Measurements from ENCODE around the gene CLCN7.
"Not testable (repeated sequence)": the region's sequence is repeated elsewhere in the genome, so short reads cannot be mapped to it uniquely, and the experiment has no call there.

CLCN7 gene

GRCh38 chr16:1444730-1445517, 29.9 kb downstream of the CLCN7 start:
- no peak overlapping the region for H3K4me3 ChIP-seq (ENCODE audit: low read length)
- TF ChIP-seq ZNF274 (IDR thresholded peaks at IDR 0.05; ENCODE audit: low read depth, low read length) = no peak

GRCh38 chr16:1443980-1444729, 30.7 kb downstream of the CLCN7 start, which contains the start of gene CCDC154:
Gene CCDC154 (minus strand): TSS chr16:1444556. CDS start chr16:1444322, 234 bp downstream.
- TF ChIP-seq ZNF274 (IDR thresholded peaks at IDR 0.05; ENCODE audit: low read depth, low read length) = no peak
- H3K4me3 ChIP-seq (ENCODE audit: low read length) = no peak within 1 kb of the TSS

DNA sequence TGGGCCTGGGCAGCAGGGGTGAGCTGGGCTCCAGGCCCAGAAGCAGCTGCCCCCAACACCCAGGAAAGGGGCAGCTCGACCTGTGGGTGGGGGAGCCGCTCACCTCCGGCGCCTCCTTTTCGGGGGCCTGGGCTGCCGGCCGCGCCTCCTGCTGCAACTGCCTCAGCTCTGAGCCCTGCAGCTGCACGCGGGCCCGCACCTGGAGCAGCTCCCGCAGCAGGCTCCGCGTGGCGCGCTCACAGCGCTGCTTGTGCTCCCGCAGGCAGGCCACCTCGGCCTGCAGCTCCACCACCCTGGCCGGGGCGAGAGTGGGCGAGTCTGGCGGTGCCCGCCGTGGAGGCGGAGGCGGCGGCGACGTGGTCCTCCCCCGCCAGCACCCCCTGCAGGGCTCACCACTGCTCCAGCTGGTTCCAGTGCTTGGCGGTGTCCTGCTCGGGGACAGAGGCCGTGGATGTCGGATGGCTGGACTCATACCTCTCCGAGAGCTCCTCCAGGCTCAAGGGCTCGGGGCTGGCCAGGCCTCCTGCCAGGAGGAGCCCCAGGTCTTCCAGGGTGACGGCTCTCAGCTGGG, 31.3 kb downstream of the CLCN7 start:
- no peak for TF ChIP-seq ZNF274 (IDR thresholded peaks at IDR 0.05; ENCODE audit: low read depth, low read length)
- H3K4me3 ChIP-seq (ENCODE audit: low read length) = no peak overlapping the region

DNA sequence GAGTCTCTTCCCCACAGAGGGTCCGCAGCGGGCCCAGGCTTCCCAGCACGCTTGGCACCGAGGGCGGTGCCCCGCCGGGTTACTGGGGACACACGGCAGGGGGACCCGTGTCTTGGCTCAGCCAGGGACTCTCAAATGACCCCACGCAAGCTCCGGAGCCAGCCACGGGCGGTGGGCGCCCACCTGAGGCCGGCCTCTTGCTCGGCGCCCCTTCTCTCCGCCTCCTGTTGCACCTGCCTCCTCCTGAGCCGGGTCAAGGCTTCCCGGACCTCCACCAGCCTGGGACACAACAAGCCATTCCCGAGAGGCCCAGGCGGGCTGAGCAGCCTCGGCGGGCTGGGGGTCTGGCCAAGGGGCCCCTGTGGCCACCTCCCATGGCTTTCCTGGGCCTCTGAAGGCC, 32.1 kb downstream of the CLCN7 start:
- H3K4me3 ChIP-seq (ENCODE audit: low read length) = no peak overlapping the region
- TF ChIP-seq ZNF274 (IDR thresholded peaks at IDR 0.05; ENCODE audit: low read depth, low read length) = no peak

DNA sequence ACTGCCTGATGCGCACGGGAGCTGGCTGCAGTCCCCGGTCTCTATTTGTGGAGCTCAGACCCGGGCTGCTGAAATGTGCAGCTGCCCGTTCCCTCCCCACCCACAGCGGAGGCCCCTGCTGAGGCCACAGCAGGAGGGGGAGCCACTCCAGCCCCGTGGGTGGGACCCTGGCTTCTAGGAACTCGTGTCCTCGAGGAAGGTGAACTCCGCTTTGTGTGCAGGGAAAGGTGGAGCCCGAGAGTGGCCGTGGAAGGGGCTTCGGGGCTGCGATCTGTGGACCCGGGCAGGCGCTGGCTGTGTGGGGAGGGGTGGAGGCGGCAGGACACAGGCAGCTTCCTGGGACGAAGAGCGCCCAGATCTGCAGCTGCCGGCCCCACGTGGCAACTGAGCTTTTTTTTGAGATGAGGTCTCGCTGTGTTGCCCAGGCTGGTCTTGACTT, 33.4 kb downstream of the CLCN7 start:
- no peak for TF ChIP-seq ZNF274 (IDR thresholded peaks at IDR 0.05; ENCODE audit: low read depth, low read length)

DNA sequence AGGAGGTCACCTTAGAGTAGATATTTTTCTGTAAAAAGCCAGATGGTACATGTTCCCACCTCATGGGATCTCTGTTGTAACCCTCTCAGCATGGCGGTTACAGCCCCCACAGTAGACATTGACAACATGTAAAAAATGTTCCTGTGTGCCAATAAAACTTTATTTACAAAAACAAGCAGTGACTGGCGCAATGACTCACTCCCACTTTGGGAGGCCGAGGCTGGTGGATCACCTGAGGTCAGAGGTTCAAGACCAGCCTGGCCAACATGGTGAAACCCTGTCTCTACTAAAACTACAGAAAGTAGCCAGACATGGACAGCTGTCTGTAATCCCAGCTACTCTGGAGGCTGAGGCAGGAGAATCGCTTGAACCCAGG, 35.1 kb downstream of the CLCN7 start:
- H3K4me3 ChIP-seq (ENCODE audit: low read length) = not testable (repeated sequence)

More for the DNA sequence above, 33.4 kb downstream of the CLCN7 start:
- H3K4me3 ChIP-seq (ENCODE audit: low read length) = no peak overlapping the region

- no peak overlapping the region for H3K4me3 ChIP-seq (ENCODE audit: low read length)
- no peak for TF ChIP-seq ZNF274 (IDR thresholded peaks at IDR 0.05; ENCODE audit: low read depth, low read length)
Measured at GRCh38 chr16:1439058-1439698, 35.6 kb downstream of the CLCN7 start.

- H3K4me3 ChIP-seq (ENCODE audit: low read length) = no peak overlapping the region
- no peak for TF ChIP-seq ZNF274 (IDR thresholded peaks at IDR 0.05; ENCODE audit: low read depth, low read length)
Measured at GRCh38 chr16:1438229-1439057, 36.4 kb downstream of the CLCN7 start.

DNA sequence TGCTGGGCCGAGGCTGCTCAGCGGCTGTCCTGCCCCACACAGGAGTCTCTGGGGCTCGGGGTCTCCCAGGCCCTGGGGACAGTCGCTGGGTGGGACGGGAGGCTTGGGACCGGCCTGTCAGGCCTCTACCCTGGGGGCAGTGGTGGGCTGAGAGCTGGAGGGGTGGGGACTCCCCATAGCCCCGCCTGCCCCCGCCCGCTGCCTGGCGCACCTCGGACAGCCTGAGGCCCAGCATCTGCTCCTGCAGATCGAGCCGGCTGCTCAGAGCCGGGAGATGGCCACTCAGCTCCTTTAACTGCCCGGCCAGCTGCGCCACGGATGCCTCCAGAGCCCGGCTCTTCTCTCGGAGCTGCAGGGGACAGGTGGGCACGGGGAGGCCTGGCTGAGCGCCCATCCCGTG, 37.2 kb downstream of the CLCN7 start:
- TF ChIP-seq ZNF274 (IDR thresholded peaks at IDR 0.05; ENCODE audit: low read depth, low read length) = no peak
- no peak overlapping the region for H3K4me3 ChIP-seq (ENCODE audit: low read length)

GRCh38 chr16:1436731-1437355, 38.0 kb downstream of the CLCN7 start:
- H3K4me3 ChIP-seq (ENCODE audit: low read length) = no peak overlapping the region
- TF ChIP-seq ZNF274 (IDR thresholded peaks at IDR 0.05; ENCODE audit: low read depth, low read length) = no peak

- no peak overlapping the region for H3K4me3 ChIP-seq (ENCODE audit: low read length)
- no peak for TF ChIP-seq ZNF274 (IDR thresholded peaks at IDR 0.05; ENCODE audit: low read depth, low read length)
Measured at GRCh38 chr16:1435921-1436697, 38.7 kb downstream of the CLCN7 start.
